ENCODE results near the gene IFIT5. TPM values are rescaled to one million over a fixed set of nuclear protein-coding genes. Genes with fewer than 3 reads are reported as not detected.

Gene IFIT5
- total and polyA plus RNA-seq, 8 donors, result 0.58 to 22.6 (median 7.9) TPM

- intact Hi-C loops (cut with DNase I; ENCODE audit: low total_unique reads), result no loop called here
- no peak for TF ChIP-seq POLR2A (IDR thresholded peaks at IDR 0.05)
- peaks cover 22 to 25% (median 23%) of the 10 kb centered on the region in 4 donors for H3K4me1 ChIP-seq
- peak in 1 of 2 donors; percentile 36 for DNase-seq
- H3K36me3 ChIP-seq, result no peaks in the 10 kb centered on the region
- no peaks in the 10 kb centered on the region for H3K27me3 ChIP-seq
- no peaks in the 10 kb centered on the region for H3K9me3 ChIP-seq
- H3K27ac ChIP-seq, result peak overlapping the region; percentile 75 to 91 (median 82)
- H3K4me3 ChIP-seq, result no peak overlapping the region
Observed at GRCh38 chr10:89374713-89375141, 39.6 kb upstream of the IFIT5 start.

- Histone ChIP-seq H3K27ac (no peak within 1 kb of the TSS), H3K4me1 (peaks cover 22 to 25% (median 23%) of the 10 kb centered on the region in 4 donors), H3K36me3 (no peaks in the 10 kb centered on the region), H3K4me3 (no peak within 1 kb of the TSS), H3K27me3 (no peaks in the 10 kb centered on the region), H3K9me3 (no peaks in the 10 kb centered on the region)
- TF ChIP-seq EP300 (IDR thresholded peaks at IDR 0.05) (no peak), CTCF (IDR thresholded peaks at IDR 0.05) (no peak), POLR2A (IDR thresholded peaks at IDR 0.05) (no peak), POLR2AphosphoS5 (IDR thresholded peaks at IDR 0.05) (no peak)
- 85 to 91% (median 90%) methylated on average over 5 of the region's 5 CpGs for WGBS, 5 donors
- intact Hi-C loops (cut with DNase I; ENCODE audit: low total_unique reads), result no loop called here
- no peak for DNase-seq
Observed at GRCh38 chr10:89377705-89378637, 36.4 kb upstream of the IFIT5 start, which contains the start of gene IFIT1B. IFIT1B (plus strand) TSS chr10:89378056; CDS start chr10:89378136, 80 bp downstream.

- Histone ChIP-seq H3K36me3 (no peaks in the 10 kb centered on the region), H3K9me3 (no peaks in the 10 kb centered on the region), H3K27me3 (no peaks in the 10 kb centered on the region), H3K27ac (no peak overlapping the region), H3K4me1 (peaks cover 12 to 14% (median 12%) of the 10 kb centered on the region in 4 donors), H3K4me3 (no peak overlapping the region)
- intact Hi-C loops (cut with DNase I; ENCODE audit: low total_unique reads), result no loop called here
- no peak for DNase-seq
- TF ChIP-seq CTCF (IDR thresholded peaks at IDR 0.05), result no peak
- TF ChIP-seq POLR2AphosphoS5 (IDR thresholded peaks at IDR 0.05), result no peak
- no peak for TF ChIP-seq POLR2A (IDR thresholded peaks at IDR 0.05)
- TF ChIP-seq EP300 (IDR thresholded peaks at IDR 0.05), result no peak
Observed at GRCh38 chr10:89379103-89379502, 35.3 kb upstream of the IFIT5 start.

GRCh38 chr10:89382757-89383156 lies 31.6 kb upstream of the IFIT5 start:
- intact Hi-C loops (cut with DNase I; ENCODE audit: low total_unique reads), result no loop called here

More at GRCh38 chr10:89382757-89383156, 31.6 kb upstream of the IFIT5 start:
- no peaks in the 10 kb centered on the region for H3K27me3 ChIP-seq
- H3K9me3 ChIP-seq, result no peaks in the 10 kb centered on the region
- no peak for TF ChIP-seq EP300 (IDR thresholded peaks at IDR 0.05)
- TF ChIP-seq POLR2A (IDR thresholded peaks at IDR 0.05), result no peak
- no peak for TF ChIP-seq POLR2AphosphoS5 (IDR thresholded peaks at IDR 0.05)
- no peak for TF ChIP-seq CTCF (IDR thresholded peaks at IDR 0.05)
- no peak overlapping the region for H3K27ac ChIP-seq
- 82 to 92% (median 91%) methylated on average over 1 of the region's 1 CpG for WGBS, 5 donors
- no peak for DNase-seq
- H3K36me3 ChIP-seq, result no peaks in the 10 kb centered on the region
- H3K4me3 ChIP-seq, result no peak overlapping the region
- H3K4me1 ChIP-seq, result no peaks in the 10 kb centered on the region
